GM23338 (cell line): Measurements from ENCODE around the gene ETV6. TPM values are rescaled to one million over a fixed set of nuclear protein-coding genes. Genes with fewer than 3 reads are reported as not detected.
A peak's percentile ranks its signal among the peaks of the same experiment; 100 is the strongest.

Experiments
- ATAC-seq: fragments of 200-7000 bp; cut with Tn5 transposase; 3 replicates; pipeline ENCODE4 v1.9.1; 2020
- DNase-seq: peaks from one replicate; pipeline ENCODE4 v3.0.0-alpha.2; 2015; ENCODE audit warnings: low spot score
- H2AFZ ChIP-seq: fragments of 200-600 bp; sonication (generic); 2 replicates; pipeline ENCODE4 v1.8.0; 2016; ENCODE audit warnings: antibody characterized with exemption, mild to moderate bottlenecking, moderate library complexity
- H3F3A ChIP-seq: fragments of 200-600 bp; sonication (generic); replicated peaks from 2 replicates; pipeline ENCODE4 v1.8.0; 2017; ENCODE audit warnings: antibody characterized with exemption, mixed run types, low read depth
- H3K27ac ChIP-seq: fragments of 200-600 bp; sonication (generic); 2 replicates; pipeline ENCODE4 v1.6.1; 2016; ENCODE audit warnings: low read depth
- H3K27me3 ChIP-seq: fragments of 200-600 bp; sonication (generic); 2 replicates; pipeline ENCODE4 v1.8.0; 2016; ENCODE audit warnings: mild to moderate bottlenecking, mixed run types, moderate library complexity; ENCODE audit not compliant: insufficient read depth
- H3K36me3 ChIP-seq: fragments of 200-600 bp; sonication (generic); 2 replicates; pipeline ENCODE4 v1.8.0; 2016; ENCODE audit warnings: mild to moderate bottlenecking; ENCODE audit not compliant: insufficient read depth
- H3K4me1 ChIP-seq: fragments of 200-600 bp; sonication (generic); 2 replicates; pipeline ENCODE4 v1.8.0; 2016; ENCODE audit warnings: mild to moderate bottlenecking, moderate library complexity; ENCODE audit not compliant: insufficient read depth
- H3K4me2 ChIP-seq: fragments of 200-600 bp; sonication (generic); 2 replicates; pipeline ENCODE4 v1.7.1; 2017; ENCODE audit warnings: mixed run types
- H3K4me3 ChIP-seq: fragments of 200-600 bp; sonication (generic); 2 replicates; pipeline ENCODE4 v1.6.1; 2016; ENCODE audit warnings: mixed run types
- H3K79me2 ChIP-seq: fragments of 200-600 bp; sonication (generic); replicated peaks from 2 replicates; pipeline ENCODE4 v1.8.0; 2017; ENCODE audit warnings: mild to moderate bottlenecking; ENCODE audit not compliant: insufficient read depth
- H3K9me2 ChIP-seq: fragments of 200-600 bp; sonication (generic); 2 replicates; pipeline ENCODE4 v1.8.0; 2017; ENCODE audit not compliant: insufficient read depth
- H4K20me1 ChIP-seq: fragments of 200-600 bp; sonication (generic); replicated peaks from 2 replicates; pipeline ENCODE4 v1.8.0; 2017; ENCODE audit warnings: mild to moderate bottlenecking; ENCODE audit not compliant: insufficient read depth
- H3K27ac Mint-ChIP-seq: 2 replicates; pipeline ENCODE4 v1.8.0; 2020; ENCODE audit warnings: inconsistent platforms, mild to moderate bottlenecking, moderate library complexity, mixed read lengths
- H3K27me3 Mint-ChIP-seq: 3 replicates; pipeline ENCODE4 v1.8.0; 2022; ENCODE audit warnings: low read depth, mild to moderate bottlenecking, moderate library complexity, mixed read lengths, inconsistent platforms; ENCODE audit not compliant: insufficient read depth, poor library complexity
- H3K36me3 Mint-ChIP-seq: 3 replicates; pipeline ENCODE4 v1.8.0; 2021; ENCODE audit warnings: low read depth, mild to moderate bottlenecking, inconsistent platforms, moderate library complexity, mixed read lengths
- H3K4me1 Mint-ChIP-seq: 3 replicates; pipeline ENCODE4 v1.8.0; 2020; ENCODE audit warnings: mild to moderate bottlenecking, inconsistent platforms, mixed read lengths
- H3K4me3 Mint-ChIP-seq: 3 replicates; pipeline ENCODE4 v1.8.0; 2021; ENCODE audit warnings: moderate library complexity, mild to moderate bottlenecking, inconsistent platforms, mixed read lengths
- H3K9me3 Mint-ChIP-seq: 3 replicates; pipeline ENCODE4 v1.8.0; 2020; ENCODE audit warnings: moderate library complexity, mild to moderate bottlenecking, inconsistent platforms, mixed read lengths
- CREB1 ChIP-seq: fragments of 250-450 bp; sonication (Bioruptor Pico); IDR thresholded peaks from 2 replicates; pipeline ENCODE4 v1.5.0; 2020; ENCODE audit warnings: low read depth, mild to moderate bottlenecking, moderate library complexity
- CTCF ChIP-seq, 2 experiments: fragments of 200-600 bp in 1 of 2; sonication (generic) in 1 of 2; conservative IDR thresholded peaks; 2 replicates each; pipeline versions ENCODE4 v1.5.1 to v1.6.1; 2016 to 2017; ENCODE audit warnings: antibody characterized with exemption in 2 of 2, low read depth in 2 of 2, mild to moderate bottlenecking in 2 of 2, moderate library complexity in 1 of 2
- EZH2phosphoT487 ChIP-seq: fragments of 200-600 bp; sonication (generic); IDR thresholded peaks from one replicate; pipeline ENCODE4 v1.8.1; 2018; ENCODE audit warnings: antibody characterized with exemption; ENCODE audit not compliant: unreplicated experiment
- JUNB ChIP-seq: IDR thresholded peaks from one replicate; pipeline ENCODE4 v1.6.1; 2016; ENCODE audit warnings: antibody characterized with exemption; ENCODE audit not compliant: unreplicated experiment
- NANOG ChIP-seq: IDR thresholded peaks from 2 replicates; pipeline ENCODE4 v1.6.1; 2016; ENCODE audit warnings: antibody characterized with exemption, borderline replicate concordance
- POLR2AphosphoS5 ChIP-seq: IDR thresholded peaks from 2 replicates; pipeline ENCODE4 v1.6.1; 2016; ENCODE audit warnings: antibody characterized with exemption, low read depth
- REST ChIP-seq: IDR thresholded peaks from one replicate; pipeline ENCODE4 v1.6.1; 2018; ENCODE audit warnings: antibody characterized with exemption; ENCODE audit not compliant: unreplicated experiment
- STAT1 ChIP-seq: IDR thresholded peaks from one replicate; pipeline ENCODE4 v1.6.1; 2016; ENCODE audit warnings: antibody characterized with exemption; ENCODE audit not compliant: unreplicated experiment
- ZNF331 ChIP-seq: fragments of 250-450 bp; sonication (Bioruptor Pico); IDR thresholded peaks from 2 replicates; pipeline ENCODE4 v1.5.0; 2020; ENCODE audit warnings: low read depth, mild to moderate bottlenecking, moderate library complexity
- ZNF462 ChIP-seq: fragments of 250-450 bp; sonication (Bioruptor Pico); IDR thresholded peaks from 2 replicates; pipeline ENCODE4 v1.5.0; 2020; ENCODE audit warnings: mild to moderate bottlenecking, moderate library complexity
- polyA plus RNA-seq: library from polyadenylated mRNA; unstranded; fragments of >200 nt; fragmentation: Nextera tagmentation; extraction: Ambion mirVana; gene quantifications from 2 replicates; pipeline ENCODE4 v1.2.1, GENCODE V29; 2016
- total RNA-seq: library from RNA; depleted of rRNA; stranded (reverse); fragments of >200 nt; shearing (Covaris generic); gene quantifications from 2 replicates; pipeline ENCODE4 v1.2.3, GENCODE V29; 2014

Gene ETV6
- total and polyA plus RNA-seq, 2 experiments from 2014 or later = 7.5 to 15.1 TPM

GRCh38 chr12:11829764-11830194 is 180.3 kb downstream of the ETV6 start:
- Histone ChIP-seq H3F3A (no peaks in the 10 kb centered on the region), H2AFZ (no peak overlapping the region), H3K79me2 (no peaks in the 10 kb centered on the region), H4K20me1 (no peaks in the 10 kb centered on the region), H3K9me2 (no peaks in the 10 kb centered on the region), H3K4me3 (no peak overlapping the region), H3K4me1 (peaks cover 43% of the 10 kb centered on the region), H3K27me3 (no peaks in the 10 kb centered on the region), H3K36me3 (no peaks in the 10 kb centered on the region), H3K4me2 (no peak overlapping the region), H3K27ac (0 out of 2 replicates have a peak overlapping the region, but pooled peaks have one; percentile 51)
- Mint-ChIP-seq H3K4me3 (no peak overlapping the region), H3K9me3 (no peaks in the 10 kb centered on the region), H3K27me3 (peaks cover 13% of the 10 kb centered on the region), H3K4me1 (peaks cover 15% of the 10 kb centered on the region), H3K36me3 (no peaks in the 10 kb centered on the region), H3K27ac (no peak overlapping the region)
- DNase-seq = no peak
- ATAC-seq = no peak
- TF ChIP-seq NANOG (no peak), ZNF462 (no peak), ZNF331 (CRISPR knock-in tag) (no peak), POLR2AphosphoS5 (no peak), CTCF (conservative IDR thresholded peaks at IDR 0.05; ENCODE audit: low read depth in 2 of 2) (no peak), EZH2phosphoT487 (no peak), REST (no peak), JUNB (no peak), CREB1 (CRISPR knock-in tag) (no peak), STAT1 (no peak)
